ENCODE results near the gene BTG2.
"Not testable (repeated sequence)": the region's sequence is repeated elsewhere in the genome, so short reads cannot be mapped to it uniquely, and the experiment has no call there.

BTG2 gene

GRCh38 chr1:203304919-203305808 lies at the start of gene BTG2:
Gene BTG2 (plus strand): TSS chr1:203305519. CDS start chr1:203305607, 88 bp downstream.
- peak; percentile 89 to 90 for DNase-seq

GRCh38 chr1:203256636-203257035 lies 48.7 kb upstream of the BTG2 start:
- not testable (repeated sequence) for DNase-seq

- DNase-seq = no peak
These were observed 41.8 kb upstream of the BTG2 start for GRCh38 chr1:203263496-203263895.

DNA sequence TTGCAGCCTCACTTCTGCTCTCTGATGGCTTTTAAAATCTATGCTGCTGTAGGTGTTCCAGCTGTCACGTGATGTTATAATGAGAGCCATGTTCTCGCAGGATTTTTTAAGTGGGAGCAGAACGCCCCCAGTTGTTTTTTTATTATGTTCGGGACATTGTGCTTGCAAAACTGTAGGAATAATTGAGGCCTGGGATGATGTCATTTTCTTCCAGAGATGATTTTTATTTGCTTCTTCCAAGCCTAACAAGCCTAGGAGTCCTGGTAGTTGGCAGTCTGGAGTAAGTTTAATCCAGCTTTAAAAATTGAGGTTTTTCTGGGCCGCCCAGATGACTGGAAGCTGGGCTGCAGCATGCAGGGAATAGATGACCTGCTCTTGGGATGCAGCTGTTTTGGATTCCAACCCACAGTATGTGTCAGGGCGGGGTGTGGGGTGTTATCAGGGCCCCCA lies 41.2 kb upstream of the BTG2 start:
- DNase-seq = no peak

- no peak for DNase-seq
These were observed 39.8 kb upstream of the BTG2 start for GRCh38 chr1:203265541-203265940.

- DNase-seq = not testable (repeated sequence)
These were observed 39.2 kb upstream of the BTG2 start for GRCh38 chr1:203266140-203266539.

- DNase-seq = peak; percentile 73 to 77
These were observed 37.9 kb upstream of the BTG2 start for GRCh38 chr1:203267347-203267846.

GRCh38 chr1:203267912-203268311 lies 37.4 kb upstream of the BTG2 start:
- no peak for DNase-seq

DNA sequence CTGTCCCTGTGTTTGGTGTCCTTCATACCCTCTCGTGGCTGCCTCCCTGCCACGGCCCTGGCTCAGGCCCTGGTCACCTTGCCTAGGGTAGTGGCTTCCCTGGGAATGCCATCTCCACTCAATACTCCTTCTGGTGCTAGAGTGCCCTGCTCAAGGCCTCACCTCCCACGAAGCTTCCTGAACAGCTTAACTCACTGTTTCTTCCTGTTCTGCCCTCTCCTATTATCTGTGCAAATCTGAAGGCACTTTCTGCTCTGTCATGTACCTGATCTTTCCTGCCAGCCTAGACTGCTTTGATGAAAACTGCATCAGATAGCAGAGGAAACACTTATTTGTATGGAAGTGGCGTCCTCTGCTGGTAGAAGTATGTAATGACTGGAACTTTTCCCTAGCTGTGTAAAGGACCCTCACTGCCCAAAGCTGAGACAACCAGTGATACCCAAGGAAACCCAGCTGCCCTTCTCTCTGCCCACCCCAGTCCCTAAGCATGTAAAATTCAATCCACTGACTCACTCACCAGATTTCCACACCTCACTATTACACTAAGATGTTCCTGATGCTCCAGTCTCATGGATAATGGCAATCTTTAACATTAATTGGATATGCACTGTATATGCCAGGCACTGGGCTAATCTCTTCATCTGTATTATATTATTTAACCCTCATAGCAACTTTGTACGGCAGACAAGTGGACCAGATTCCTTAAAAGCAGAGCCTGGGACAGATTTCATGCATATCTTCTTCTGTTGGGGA lies 36.2 kb upstream of the BTG2 start:
- DNase-seq = no peak

GRCh38 chr1:203269654-203270020 lies 35.7 kb upstream of the BTG2 start:
- no peak for DNase-seq

GRCh38 chr1:203270448-203270847 lies 34.9 kb upstream of the BTG2 start:
- no peak for DNase-seq

DNA sequence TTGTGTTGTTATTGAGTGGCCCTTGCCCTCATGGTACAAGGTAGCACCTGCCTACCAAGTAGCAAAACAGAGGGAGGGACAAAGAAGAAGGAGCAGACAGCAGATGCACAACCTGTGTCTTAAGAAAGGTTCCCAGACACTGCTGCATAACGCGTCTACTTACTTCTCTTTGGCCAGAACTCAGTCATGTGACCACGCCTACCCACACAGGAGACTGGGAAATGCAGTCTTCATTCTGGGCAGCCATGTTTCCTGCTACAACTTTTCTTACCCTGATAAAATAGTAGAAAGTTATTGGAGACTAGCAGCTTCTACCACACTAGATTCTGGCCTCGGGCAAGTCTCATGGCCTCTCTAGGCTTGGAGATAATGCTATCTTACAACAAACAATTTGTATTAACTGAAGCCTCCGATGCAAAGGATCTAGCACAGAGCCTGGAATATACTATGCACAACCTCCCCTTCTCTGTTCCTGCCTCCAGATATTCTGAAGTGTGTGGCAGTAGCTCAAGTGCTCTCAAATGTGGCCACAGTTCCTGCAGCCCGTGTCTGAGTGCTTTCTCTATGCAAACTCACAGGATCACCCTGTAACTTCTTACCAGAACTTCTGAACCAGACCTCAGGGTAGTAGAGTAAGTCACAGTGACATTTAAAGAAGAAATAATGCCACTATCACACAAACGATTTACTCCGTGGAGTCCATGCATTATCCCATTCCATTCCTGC lies 34.1 kb upstream of the BTG2 start:
- peak; percentile 63 to 70 for DNase-seq

DNA sequence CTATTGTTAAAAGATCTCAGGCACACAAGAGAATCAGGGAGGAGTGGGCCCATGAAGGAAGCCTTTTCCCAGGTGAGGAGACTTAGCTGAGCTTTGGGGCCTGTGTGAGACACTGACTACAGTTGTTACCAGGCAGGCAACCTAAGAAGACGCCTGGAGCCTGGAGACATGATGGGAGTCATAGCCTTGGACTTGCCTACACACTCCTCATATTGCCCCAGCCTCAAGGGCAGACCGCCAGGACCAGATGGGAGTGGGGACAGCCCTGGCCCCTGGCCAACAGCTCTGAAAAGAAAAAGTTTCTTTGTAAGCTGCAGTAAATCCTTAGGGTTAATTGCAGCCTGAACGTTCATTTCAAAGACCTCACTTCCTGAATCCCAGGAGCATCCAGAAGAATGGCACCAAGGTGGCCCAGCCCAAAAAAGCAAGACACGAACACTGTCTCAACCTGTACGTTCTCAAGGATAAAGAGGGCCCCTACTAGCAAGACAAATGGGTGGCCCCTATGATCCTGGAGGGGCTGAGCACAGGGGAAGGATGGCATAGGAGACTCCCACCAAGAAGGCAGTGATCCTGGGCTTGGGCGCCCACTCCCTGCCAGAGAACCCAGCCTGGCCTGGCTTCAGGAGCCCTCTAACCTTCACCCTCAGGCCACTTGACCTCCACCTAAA lies 33.2 kb upstream of the BTG2 start:
- DNase-seq = no peak

- no peak for DNase-seq
These were observed 32.6 kb upstream of the BTG2 start for GRCh38 chr1:203272633-203273205.

DNA sequence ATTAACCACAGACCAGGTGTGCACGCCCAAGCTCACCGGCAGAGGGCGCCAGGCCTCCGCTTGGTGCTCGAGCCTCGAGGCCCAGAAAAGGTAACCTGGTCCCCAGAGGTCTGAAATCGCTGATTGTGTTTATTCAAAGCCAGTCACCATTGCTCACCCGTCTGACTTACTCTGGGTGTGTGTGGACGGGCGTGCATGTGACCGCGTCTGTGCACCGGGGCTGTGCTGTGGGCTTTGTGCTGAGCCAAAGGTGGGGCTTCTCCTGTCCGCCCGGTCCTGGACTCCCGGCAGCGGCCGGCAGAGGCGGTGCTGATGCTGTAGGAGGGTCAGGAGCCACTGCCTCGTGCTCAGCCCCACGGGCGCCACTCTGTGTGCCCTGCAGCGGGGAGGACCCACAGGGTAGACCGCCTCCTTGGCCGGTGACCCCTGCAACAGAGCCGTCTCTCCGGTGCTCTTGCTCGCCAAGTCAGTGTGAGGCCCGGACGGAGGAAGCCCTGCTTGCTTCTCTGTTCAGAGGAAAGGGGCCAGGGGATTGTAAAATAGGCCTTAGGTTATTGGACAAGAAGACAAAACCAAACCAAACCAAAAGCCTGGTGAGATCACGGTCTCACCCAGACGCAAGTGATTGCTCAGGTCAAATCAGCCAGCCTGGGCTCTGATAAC lies 32.0 kb upstream of the BTG2 start:
- DNase-seq = peak; percentile 91 to 92

- DNase-seq = no peak
These were observed 31.3 kb upstream of the BTG2 start for GRCh38 chr1:203273869-203274602.

DNA sequence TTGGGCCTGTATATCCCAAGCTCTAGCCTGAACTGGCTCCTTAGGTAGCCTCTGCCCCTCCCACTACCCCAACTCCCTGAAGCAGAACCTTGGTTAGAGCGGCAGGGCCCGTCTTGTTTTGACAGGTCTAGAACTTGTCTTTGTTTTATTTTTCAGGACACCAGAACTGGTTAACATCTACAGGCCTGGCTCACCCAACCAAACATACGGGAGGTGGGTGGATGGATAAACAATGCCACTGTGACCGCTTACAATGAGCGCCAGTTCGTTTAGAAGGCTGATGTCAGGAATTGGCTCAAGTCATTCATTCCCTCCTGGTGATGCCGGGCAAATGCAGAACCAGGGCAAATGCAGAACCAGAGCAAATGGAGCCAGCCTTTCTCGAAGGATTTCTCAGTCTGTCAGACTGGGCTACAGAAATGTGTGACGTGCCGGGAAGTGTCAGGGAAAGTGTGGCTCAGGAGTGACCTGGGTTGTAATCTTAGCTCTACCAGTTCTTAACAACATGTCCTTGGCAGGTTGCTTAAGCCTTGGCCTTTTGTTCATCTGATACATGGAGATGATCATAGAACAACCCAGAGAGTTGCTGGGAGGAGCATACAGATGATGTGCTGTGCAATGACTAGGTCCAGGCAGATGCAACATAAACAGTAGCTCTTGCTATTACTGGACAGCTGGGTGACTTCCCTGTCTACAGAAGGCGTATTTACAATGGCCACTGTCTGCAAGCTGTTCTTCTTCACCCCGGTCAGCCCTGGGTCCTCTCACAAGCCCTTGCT lies 30.5 kb upstream of the BTG2 start:
- DNase-seq = no peak

GRCh38 chr1:203275656-203276272 lies 29.6 kb upstream of the BTG2 start:
- no peak for DNase-seq

DNA sequence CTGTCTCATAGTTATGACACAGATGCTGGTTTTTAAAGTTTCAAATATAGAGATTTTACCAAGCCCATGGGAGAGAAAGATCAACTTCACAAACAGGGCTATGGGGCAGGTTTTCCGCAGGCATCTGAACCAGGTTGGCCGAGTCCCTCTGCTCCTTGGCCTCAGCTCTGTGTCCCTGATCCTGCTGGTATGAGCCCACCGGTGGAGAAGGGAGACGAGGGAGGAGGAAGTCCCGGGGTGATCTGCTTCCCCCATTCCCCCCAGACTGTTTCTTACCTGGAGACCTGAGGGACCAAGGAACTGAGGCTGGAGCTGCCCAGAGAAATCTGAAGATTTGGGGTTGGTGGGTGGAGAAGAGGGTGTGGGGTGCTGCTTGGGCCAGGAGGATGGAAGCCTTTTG lies 28.9 kb upstream of the BTG2 start:
- no peak for DNase-seq

All from activated CD4-positive, alpha-beta T cell treated with anti-CD3 and anti-CD28 coated beads, Interleukin-2, amount 50 U/mL, for 4 hours (primary cell).